ES-I3 (cell line): Measurements from ENCODE around the gene ADGRB3.
"Not testable (repeated sequence)": the region's sequence is repeated elsewhere in the genome, so short reads cannot be mapped to it uniquely, and the experiment has no call there.

Experiments used
- H3K36me3 ChIP-seq: 2 replicates; pipeline ENCODE4 v1.6.1; 2013; ENCODE audit warnings: mild to moderate bottlenecking, low read length, control low read depth, moderate library complexity; ENCODE audit not compliant: insufficient read depth
- H3K4me1 ChIP-seq: 2 replicates; pipeline ENCODE4 v1.6.1; 2013; ENCODE audit warnings: mild to moderate bottlenecking, control low read depth, low read length; ENCODE audit not compliant: insufficient read depth
- H3K9ac ChIP-seq: 2 replicates; pipeline ENCODE4 v1.6.1; 2013; ENCODE audit warnings: low read depth, mild to moderate bottlenecking, low read length, moderate library complexity
- H3K9me3 ChIP-seq: 2 replicates; pipeline ENCODE4 v1.6.1; 2013; ENCODE audit warnings: mild to moderate bottlenecking, low read length, moderate library complexity; ENCODE audit not compliant: control insufficient read depth, insufficient read depth

The ADGRB3 gene

GRCh38 chr6:68728159-68728979 is 93.3 kb downstream of the ADGRB3 start:
- no peaks in the 10 kb centered on the region for H3K36me3 ChIP-seq
- no peak overlapping the region for H3K9ac ChIP-seq

DNA sequence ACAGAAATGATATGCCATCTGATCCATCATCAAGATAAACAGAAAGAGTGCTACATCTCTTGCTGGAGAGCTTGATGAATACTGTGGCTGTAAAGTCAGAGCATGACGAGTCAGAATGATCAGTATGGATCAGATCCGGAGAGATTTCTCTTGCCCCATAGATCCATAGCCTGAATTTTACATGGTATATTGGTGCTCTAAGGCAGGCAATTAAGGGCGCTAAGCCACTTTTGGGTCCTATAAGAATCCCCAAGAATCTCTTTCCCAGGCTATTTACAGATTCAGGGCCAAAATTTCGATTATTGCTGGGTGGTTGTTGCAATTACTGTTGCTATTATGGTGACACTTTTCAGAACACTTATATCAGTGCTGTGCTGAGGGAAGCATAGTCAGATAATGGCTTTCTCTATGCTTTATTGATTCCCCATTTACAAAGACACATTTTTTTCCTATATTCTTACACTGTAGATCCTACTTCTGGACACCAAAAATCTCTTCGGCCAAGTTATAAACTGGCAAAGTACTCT is 94.4 kb downstream of the ADGRB3 start:
- H3K9ac ChIP-seq, result no peak overlapping the region
- H3K36me3 ChIP-seq, result no peaks in the 10 kb centered on the region
- no peaks in the 10 kb centered on the region for H3K4me1 ChIP-seq
- H3K9me3 ChIP-seq, result no peaks in the 10 kb centered on the region

More at GRCh38 chr6:68728159-68728979, 93.3 kb downstream of the ADGRB3 start:
- no peaks in the 10 kb centered on the region for H3K9me3 ChIP-seq
- H3K4me1 ChIP-seq, result no peaks in the 10 kb centered on the region

DNA sequence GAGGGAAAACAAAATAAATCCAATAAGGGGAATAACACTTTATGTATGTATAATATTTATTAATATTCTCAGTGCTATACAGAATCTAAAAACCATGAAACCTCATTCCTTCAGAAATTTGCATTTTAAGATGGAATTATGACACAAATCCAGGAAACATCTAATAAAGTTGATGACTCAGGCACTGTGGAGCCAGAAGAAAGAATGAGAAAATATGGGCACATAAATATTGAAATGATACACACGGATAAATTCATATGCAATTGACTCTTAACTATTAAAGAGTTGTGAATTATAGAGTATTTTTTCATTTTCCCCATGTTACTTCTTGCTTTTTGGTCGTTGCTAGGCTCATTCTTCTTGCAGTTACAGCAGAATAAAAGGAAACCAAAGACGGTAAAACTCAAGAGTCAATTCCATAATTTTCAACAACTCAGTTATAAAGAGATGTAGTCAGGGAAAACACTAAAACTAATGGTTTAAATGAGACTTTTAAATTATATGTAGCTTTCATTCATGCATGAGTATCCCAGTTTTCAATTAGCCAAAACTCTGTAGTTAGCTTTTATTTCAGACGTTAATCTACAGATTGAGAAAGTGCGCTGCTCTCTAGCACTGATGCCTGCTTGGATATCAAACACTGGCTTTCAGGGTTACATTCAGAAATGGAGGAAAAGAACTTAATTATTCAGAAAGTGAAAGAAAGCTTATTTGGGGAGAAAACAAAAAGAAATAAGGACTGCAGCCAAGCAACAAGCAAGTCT is 95.4 kb downstream of the ADGRB3 start:
- no peaks in the 10 kb centered on the region for H3K9me3 ChIP-seq
- H3K9ac ChIP-seq, result no peak overlapping the region
- H3K36me3 ChIP-seq, result no peaks in the 10 kb centered on the region
- H3K4me1 ChIP-seq, result no peaks in the 10 kb centered on the region

GRCh38 chr6:68732423-68732822 is 97.3 kb downstream of the ADGRB3 start:
- Histone ChIP-seq H3K9me3 (no peaks in the 10 kb centered on the region), H3K4me1 (no peaks in the 10 kb centered on the region; the same call in 1 of the 2 replicates), H3K36me3 (no peaks in the 10 kb centered on the region), H3K9ac (no peak overlapping the region)

GRCh38 chr6:68735866-68736265 is 100.8 kb downstream of the ADGRB3 start:
- Histone ChIP-seq H3K9ac (no peak overlapping the region), H3K9me3 (no peaks in the 10 kb centered on the region), H3K36me3 (no peaks in the 10 kb centered on the region), H3K4me1 (no peaks in the 10 kb centered on the region; the same call in 1 of the 2 replicates)

DNA sequence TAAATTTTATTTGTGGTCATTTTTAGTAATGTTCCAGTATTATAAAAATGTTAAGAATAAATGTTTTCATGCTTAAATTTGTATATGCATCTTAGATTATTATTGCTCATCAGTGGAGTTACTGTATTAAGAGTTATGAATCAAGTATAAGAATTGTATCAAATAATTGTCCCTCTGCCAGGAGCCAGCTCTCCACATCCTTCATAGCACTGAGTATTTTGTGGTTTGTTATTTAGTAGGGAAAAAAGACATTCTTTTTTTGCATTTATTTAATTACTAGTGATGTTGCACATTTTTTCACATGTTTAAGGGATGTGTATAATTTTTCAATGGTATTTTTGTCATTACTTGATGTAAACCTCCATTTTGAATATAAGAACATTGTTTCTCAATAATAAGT is 102.0 kb downstream of the ADGRB3 start:
- Histone ChIP-seq H3K9ac (no peak overlapping the region), H3K9me3 (no peaks in the 10 kb centered on the region), H3K4me1 (no peaks in the 10 kb centered on the region; the same call in 1 of the 2 replicates), H3K36me3 (no peaks in the 10 kb centered on the region)

- H3K9ac ChIP-seq, result no peak overlapping the region
- H3K4me1 ChIP-seq, result no peaks in the 10 kb centered on the region; the same call in 1 of the 2 replicates
- no peaks in the 10 kb centered on the region for H3K9me3 ChIP-seq
- H3K36me3 ChIP-seq, result no peaks in the 10 kb centered on the region
Observed at GRCh38 chr6:68738039-68738438, 103.0 kb downstream of the ADGRB3 start.

GRCh38 chr6:68740828-68741500 is 105.9 kb downstream of the ADGRB3 start:
- H3K9me3 ChIP-seq, result no peaks in the 10 kb centered on the region
- H3K36me3 ChIP-seq, result no peaks in the 10 kb centered on the region
- H3K4me1 ChIP-seq, result no peaks in the 10 kb centered on the region; the same call in 1 of the 2 replicates
- no peak overlapping the region for H3K9ac ChIP-seq

- H3K4me1 ChIP-seq, result no peaks in the 10 kb centered on the region; the same call in 1 of the 2 replicates
- H3K9me3 ChIP-seq, result no peaks in the 10 kb centered on the region
- no peak overlapping the region for H3K9ac ChIP-seq
- H3K36me3 ChIP-seq, result no peaks in the 10 kb centered on the region
Observed at GRCh38 chr6:68741501-68742386, 106.7 kb downstream of the ADGRB3 start.

DNA sequence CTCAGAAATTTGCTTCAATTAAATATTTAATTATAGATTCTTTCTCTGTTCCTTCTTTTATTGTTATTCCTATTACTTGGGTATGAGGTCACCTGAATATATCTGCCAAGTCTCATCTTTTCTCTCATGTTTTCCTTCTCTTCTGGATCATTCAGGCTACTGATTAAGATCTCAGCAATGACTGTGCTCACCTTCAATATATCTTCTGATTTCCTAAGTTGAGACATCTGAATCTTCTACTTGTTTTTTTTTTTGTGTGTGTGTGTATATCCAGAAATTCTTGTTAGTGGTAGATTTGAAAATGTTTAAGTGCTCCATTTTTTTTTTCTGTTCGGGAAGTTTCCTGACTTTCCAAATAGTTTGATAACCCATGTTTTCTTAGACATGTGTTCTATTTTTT is 108.0 kb downstream of the ADGRB3 start:
- H3K36me3 ChIP-seq, result no peaks in the 10 kb centered on the region
- H3K4me1 ChIP-seq, result no peaks in the 10 kb centered on the region
- no peaks in the 10 kb centered on the region for H3K9me3 ChIP-seq
- H3K9ac ChIP-seq, result no peak overlapping the region

- not testable (repeated sequence) for H3K4me1 ChIP-seq, H3K9ac ChIP-seq, H3K9me3 ChIP-seq
Observed at GRCh38 chr6:68744376-68744775, 109.3 kb downstream of the ADGRB3 start.

DNA sequence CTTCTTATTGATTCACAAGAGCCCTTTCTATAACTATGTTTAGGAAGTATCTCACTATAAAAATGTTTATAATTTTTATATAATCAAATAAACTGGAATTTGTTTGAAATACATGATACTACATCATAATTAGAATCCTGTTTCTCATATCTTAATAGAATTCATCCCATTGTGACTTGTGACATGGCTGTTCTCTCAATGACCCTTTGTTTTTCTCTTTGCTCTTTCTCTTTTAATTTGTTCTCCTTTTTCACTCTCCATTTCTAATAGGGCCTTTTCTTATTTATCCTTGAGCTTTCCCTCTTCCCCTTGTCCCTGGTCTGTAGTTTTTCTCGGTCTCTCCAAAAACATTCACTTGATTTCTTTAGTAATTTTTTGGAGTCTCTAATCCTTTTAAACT is 111.3 kb downstream of the ADGRB3 start:
- Histone ChIP-seq H3K9ac (no peak overlapping the region), H3K36me3 (no peaks in the 10 kb centered on the region), H3K9me3 (no peaks in the 10 kb centered on the region), H3K4me1 (no peaks in the 10 kb centered on the region)

More at GRCh38 chr6:68744376-68744775, 109.3 kb downstream of the ADGRB3 start:
- H3K36me3 ChIP-seq, result not testable (repeated sequence)

DNA sequence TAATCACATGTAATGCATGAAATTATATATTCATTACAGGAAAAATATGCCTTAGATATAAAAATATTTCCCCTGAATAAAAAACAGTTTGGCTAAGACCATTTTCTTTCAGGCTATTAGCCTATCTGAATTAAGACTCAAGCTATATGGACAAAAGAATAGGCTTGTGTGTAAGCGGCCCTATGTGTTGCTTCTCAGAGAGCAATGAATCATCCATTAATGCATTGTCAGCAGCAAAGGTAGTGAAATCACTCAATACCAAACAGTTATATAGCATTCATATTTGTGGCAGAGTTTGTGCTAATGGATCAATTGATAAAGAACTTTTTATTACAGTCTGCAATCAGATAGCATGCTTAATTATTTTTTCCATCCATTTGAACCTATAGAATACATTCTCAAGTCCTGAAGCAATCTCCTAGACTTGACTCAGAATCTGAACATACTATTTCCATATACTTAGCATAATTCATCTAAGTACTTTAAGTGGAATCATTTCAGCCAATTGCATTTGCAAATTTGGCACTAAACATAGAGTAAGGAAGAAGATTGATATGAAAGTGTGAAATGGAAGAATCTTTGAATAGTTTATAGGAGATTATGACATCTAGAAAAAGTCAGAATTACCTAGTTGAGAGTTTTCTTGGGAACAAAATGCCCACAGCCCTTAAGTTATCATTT is 112.2 kb downstream of the ADGRB3 start:
- H3K9ac ChIP-seq, result no peak overlapping the region
- no peaks in the 10 kb centered on the region for H3K36me3 ChIP-seq
- H3K4me1 ChIP-seq, result no peaks in the 10 kb centered on the region
- no peaks in the 10 kb centered on the region for H3K9me3 ChIP-seq
